ENCODE data around the gene ADGRV1.
"Not testable (repeated sequence)": the region's sequence is repeated elsewhere in the genome, so short reads cannot be mapped to it uniquely, and the experiment has no call there.

ADGRV1 gene

DNA sequence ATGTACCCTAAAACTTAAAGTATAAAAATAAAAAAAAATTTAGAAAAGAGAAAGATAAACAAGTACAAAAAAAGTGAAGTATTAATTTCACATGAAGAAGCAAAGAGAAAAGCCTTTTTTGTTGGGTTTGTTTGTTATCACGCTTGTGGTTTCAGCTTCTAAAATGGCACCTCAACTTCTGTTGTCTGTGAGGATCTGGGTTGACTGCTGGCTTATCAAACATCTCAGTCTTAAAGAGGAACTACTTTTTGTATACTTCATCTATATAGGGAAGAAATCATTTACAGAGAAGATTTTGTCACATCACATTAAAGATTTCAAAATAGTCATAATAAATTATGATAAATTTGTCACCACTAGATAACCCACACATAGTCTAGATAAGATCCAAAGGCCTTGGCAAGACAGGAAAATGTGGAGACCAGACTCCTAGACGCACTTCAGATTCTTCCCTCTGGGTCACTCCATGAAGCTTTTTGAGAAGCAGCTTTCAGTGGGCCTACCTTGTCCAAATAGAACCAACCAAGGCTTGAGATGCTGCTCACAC is 8.8 kb upstream of the ADGRV1 start:
- DNase-seq: no peak

DNA sequence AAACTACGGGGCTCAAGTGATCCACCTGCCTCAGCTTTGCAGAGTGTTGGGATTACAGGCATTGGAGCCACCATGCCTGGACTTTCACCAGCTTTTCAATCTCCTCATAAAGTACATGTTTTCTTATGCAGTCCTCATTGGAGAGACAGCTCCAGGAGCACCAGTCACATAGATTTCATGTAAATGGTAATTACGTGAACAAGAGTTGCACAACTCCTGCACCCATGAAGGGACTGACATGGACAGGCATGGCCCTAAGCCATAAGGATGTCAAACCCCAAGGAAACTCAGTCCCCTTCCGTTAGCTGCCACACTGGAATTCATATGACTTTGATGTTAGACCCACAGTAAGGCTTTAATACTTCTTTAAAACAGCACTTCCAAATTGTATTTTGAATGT is 7.6 kb upstream of the ADGRV1 start:
- DNase-seq: no peak

DNA sequence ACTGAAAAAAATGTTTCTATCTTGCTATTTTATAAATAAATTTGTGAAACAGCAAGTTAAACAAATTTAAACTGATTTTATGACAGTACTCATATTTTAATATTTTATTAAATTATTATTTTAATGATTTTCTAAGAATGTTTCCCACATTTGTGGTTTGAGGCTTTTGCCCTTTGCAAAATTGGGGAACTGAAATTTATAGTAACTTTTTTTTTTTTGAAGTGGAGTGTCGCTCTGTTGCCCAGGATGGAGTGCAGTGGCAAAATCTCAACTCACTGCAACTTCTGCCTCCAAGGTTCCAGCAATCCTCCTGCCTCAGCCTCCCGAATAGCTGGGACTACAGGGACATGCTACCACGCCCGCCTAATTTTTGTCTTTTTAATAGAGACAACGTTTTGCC is 7.2 kb upstream of the ADGRV1 start:
- DNase-seq: no peak

DNA sequence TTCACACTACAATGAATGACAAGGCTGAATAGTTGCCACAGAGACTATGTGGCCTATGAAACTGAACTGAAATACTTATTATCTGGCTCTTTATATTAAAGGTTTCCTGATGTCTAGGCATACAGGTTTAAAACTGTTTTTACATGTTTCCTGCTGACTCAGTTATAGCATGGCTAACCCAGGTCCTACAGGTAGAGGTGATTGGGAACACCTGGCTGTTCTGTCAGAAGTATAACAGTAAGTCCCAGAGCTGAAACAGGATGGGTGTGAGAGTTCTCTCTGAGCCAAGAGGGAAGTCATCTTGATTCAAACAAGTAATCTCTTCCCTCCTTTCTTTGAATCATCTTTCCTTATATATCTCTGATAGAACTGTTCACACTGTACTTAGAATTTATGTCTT is 4.9 kb upstream of the ADGRV1 start:
- DNase-seq: no peak

DNA sequence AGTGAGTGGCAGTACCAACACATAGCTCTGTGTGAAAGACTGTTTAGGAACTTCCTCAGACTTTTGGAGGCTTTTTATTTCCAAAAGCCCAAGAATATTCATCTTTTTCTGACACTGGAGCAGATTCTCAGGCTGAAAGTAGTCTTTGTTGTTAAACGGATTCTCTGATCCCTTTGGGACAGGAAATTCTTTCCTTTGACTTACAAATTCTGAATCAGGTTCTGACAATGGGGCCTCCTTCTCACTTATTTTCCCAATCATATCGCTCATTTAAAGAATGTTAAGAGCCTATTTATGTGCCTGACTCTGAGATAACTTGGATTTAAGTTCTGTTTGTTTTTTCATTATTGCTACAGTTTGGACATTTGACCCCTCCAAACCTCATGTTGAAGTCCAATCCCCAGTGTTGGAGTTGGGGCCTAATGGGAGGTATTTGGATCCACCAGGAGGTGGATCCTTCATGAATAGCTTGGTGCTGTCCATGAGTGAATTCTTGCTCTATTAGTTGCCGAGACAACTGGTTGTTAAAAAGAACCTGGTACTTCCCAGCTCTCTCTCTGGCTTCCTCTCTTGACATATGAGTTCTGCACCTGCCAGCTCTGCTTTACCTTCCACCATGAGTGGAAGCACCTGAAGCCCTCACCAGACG is 4.1 kb upstream of the ADGRV1 start:
- no peak for DNase-seq

DNA sequence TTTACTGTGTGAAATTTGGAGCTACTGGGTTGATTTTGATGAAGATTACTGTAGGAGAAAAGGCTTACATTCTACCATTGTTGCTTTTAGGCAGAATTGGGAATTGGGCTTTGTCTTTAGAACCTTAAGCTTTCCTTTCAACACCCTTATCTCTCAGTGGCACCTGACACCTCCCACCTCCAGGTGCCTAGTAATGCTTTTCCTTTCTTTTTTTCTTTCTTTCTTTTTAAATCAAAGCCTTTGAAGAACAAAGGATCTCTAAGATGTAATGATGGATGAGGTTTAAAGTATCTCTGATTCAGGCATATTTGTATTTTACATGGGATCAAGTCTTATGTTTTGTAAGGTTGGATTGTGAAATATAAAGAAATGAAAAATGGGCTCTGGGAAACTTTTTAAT is 2.9 kb upstream of the ADGRV1 start:
- DNase-seq: no peak

DNA sequence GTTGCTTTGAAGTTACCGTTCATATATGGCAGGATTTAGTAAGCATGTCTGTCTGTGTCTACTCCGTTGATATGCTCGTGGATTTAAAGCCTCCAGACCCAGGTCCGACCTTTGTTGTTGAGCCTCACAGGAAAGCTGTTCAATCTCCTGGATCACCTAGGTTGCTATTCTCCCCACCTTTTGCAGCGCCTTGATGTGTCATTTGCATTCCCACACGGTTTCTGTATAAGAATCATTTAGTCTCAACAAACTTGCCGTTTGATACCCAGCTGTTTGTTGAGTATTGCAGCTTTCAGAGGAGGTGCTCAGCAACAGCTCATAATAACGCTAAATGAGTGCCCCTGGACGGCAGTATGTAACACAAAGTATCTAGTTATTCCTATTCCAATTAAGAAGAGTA is 1.2 kb upstream of the ADGRV1 start:
- DNase-seq: no peak

DNA sequence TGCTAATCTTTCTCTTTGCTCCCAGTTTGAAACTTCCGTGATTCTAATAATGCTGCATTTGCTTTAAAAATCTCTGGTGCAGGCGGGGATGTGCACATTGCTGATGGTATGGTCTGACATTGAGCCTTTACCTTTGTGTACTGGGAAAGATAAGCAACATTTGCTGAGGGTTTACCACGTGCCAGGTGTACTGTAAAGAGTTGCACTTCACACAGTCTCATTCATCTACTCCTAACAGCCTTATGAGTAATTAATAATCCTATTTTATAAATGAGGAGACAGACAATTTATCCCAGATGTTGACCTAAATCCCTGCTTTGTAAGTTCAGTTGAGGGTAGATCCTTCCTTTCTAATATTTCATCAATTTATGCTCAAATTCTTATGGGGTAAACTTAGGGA is 726 bp upstream of the ADGRV1 start:
- no peak for DNase-seq

DNA sequence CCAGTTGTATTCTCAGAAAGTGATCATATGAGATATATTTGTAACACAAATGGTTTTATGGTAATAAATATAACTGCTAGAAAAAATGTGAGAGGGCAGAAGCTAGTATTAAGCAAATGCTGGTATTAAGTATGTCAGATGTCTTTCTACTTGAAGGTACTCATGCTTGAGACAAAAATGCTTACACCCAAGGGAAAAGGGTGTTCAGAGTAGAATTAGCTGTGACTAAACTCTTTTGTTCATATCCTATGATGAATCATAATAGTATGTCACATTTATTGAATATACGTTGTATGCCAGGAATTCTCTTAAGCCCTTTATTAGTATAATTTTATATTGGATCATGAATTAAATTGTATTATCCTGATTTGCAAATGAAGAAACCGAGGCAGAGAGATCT is 2.2 kb downstream of the ADGRV1 start:
- no peak for DNase-seq

DNA sequence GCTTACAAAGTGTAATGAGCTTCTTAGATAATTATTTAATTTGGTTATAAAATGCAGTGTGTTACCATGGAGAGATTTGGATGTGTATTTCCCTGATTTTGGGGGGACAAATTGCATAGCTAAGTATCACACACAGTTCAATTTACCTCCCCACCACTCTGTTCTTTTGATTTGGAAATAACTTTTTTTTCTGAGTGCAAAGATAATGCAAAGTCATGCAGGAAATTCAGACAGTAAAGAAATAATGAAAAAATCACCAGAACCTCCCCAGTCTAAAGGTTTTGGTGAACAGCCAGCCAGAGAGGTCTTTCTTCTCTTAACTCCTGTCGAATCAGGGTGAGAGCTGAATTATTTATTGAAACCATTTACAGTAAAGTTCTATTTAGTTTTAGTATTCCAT is 3.2 kb downstream of the ADGRV1 start:
- DNase-seq: no peak

DNA sequence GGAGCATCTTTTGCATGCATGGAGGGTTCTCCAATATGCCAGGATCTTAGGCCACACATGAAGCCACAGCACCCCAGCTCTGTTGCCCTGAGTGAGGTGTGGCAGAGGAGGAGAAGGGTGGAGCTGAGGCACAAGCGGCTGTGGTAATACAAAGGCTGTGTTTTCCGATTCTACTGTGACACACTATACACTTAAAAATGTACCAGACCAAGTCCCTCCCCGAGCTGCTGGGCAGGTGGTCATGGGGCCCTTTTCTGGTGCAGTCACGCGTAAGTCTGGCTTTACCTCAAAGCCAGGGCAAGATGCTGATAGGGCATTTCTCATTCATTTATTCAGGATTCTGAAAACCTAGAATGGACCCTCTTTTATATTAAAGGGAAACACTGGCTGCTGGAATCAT is 3.7 kb downstream of the ADGRV1 start:
- DNase-seq: no peak

DNA sequence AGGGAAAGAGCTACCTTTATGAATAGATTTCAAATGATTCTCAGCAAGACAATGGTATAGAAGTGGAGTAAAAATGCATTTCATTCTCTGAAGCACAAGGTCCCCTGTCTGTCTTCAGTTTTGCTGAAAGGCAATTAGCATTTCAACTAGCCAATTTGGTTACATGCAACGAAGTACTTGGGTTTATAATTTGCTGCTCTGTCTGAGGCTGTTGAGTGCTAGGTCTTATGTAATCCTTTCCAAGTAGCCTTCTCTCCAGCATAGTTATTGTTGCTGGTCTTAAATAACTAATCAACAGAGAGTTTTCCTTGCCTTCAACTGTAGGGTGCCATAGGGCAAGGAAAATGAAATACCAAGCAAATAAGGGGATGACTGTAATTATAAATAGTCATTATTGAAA is 4.5 kb downstream of the ADGRV1 start:
- DNase-seq: no peak

DNA sequence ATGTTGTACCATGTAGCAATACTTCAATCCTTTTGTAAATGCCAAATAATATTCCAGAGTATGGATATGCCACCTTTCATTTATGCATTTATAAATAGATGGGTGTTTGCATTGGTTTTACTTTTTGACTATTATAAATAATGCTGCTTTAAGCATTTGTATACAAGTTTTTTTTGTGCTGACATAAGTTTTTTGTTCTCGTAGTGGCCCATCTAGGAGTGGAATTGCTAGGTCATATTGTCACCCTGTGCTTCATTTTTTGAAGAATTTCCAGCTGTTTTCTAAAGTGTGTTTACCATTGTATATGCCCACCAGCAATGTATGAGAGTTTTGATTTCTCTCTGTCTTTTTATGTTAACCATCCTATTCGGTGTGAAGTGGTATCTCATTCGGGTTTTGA is 6.9 kb downstream of the ADGRV1 start:
- no peak for DNase-seq

DNA sequence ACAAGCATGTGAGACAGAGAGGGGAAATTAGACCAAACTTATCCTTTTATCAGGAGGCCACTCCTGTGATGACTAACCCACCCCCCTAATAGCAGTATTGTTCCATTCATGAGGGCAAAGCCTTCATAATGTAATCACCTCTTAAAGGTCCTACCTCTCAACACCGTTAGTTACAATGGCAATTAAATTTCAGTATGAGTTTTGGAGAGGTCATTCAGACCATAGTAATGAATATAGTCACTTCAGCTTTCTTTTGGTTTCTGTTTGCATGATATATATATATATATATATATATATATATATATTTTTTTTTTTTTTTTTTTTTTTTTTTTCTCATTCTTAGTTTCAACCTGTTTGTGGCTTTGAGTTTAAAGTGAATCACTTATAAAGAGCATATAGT is 10.5 kb downstream of the ADGRV1 start:
- DNase-seq: no peak

DNA sequence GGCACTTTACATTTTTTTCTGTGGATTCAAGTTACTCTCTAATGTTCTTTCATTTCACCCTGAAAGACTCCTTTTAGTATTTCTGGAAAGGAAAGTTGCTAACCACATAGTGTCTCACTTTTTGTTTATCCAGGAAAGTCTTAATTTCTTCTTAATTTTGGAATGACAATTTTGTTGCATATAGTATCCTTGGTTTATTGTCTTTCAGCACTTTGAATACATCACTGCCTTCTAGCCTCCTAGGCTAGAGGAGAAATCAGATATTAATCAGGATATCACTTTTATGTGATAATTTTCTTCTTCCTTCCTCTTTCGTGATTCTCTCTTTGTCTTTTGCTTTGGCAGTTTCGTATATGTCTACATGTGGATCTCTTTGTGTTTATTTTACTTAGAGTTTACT is 11.4 kb downstream of the ADGRV1 start:
- no peak for DNase-seq

DNA sequence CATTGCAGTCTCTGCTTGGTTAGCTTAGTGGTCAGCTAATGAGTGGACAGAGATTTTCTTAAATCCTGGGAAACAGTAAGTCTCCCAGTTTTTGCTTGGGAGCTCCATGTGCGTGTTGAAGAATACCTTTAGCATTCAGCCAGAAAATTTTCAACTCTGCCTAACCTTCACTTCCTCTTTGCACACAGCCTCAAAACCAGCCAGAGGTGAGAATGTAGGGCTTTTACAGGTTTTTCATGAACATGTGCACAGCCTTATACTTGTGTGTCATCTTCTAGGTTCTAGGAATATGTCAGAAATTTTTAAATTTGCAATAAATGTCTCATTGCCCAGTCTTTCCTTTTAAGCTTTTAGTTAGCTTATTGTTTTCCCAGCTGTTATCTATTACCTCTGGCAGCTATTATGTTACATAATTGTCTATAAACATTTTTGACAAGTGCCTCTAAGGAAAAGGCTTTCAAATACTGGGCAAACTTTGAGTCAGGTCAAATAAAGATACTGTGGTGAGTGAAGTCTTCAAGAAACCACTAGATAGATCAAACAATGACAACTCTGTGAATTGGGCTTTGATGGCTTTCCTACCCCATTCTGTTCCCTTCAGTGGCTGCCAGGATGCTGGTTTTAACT is 12.7 kb downstream of the ADGRV1 start:
- DNase-seq: no peak

DNA sequence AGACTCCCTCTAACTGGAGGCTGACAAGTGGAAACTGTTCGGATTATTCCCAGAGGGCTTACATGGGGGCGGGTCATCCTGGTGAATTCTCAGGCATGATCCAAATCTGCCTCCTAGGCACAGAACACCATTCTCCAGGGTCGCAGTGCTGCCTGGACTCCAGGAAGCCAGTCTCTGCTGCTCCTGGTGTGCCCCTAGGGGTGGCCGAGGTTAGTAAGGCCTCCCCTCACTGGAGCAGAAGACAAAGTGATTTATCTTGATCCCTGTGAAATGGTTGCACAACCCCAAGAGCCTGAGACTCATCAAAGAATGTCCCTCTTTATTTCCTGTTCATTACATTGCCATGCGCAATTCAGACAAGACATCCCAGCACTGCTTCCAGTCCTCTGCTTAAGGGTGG is 17.1 kb downstream of the ADGRV1 start:
- no peak for DNase-seq

DNA sequence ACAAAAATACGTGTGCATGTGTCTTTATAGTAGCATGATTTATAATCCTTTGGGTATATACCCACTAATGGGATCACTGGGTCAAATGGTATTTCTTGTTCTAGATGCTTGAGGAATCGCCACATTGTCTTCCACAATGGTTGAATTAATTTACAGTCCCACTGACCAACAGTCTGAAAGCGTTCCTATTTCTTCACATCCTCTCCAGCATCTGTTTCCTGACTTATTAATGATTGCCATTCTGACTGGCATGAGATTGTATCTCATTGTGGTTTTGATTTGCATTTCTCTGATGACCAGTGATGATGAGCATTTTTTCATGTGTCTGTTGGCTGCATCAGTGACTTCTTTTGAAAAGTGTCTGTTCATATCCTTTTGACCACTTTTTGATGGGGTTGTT is 18.0 kb downstream of the ADGRV1 start:
- not testable (repeated sequence) for DNase-seq

DNA sequence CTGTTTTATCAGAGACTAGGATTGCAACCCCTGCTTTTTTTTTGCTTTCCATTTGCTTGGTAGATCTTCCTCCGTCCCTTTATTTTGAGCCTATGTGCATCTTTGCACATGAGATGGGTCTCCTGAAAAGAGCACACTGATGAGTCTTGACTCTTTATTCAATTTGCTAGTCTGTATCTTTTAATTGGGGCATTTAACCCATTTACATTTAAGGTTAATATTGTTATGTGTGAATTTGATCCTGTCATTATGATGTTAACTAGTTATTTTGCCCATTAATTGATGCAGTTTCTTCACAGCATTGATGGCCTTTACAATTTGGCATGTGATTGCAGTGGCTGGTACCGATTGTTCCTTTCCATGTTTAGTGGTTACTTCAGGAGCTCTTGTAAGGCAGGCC is 21.3 kb downstream of the ADGRV1 start:
- not testable (repeated sequence) for DNase-seq

DNA sequence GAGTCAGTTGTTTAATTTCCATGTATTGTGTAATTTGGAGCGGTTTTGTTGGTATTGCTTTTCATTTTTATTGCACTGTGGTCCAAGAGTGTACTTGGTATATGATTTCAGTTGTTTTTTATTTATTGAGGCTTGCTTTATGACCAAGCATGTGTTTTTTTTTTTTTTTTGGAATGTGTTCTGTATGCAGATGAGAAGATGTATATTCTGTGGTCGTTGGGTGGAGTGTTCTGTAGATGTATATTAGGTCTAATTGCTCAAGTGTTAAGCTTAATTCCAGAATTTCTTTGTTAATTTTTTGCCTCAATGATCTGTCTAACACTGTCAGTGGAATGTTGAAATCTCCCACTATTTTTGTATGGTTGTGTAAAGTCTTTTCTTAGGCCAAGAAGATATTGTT is 23.4 kb downstream of the ADGRV1 start:
- no peak for DNase-seq

DNA sequence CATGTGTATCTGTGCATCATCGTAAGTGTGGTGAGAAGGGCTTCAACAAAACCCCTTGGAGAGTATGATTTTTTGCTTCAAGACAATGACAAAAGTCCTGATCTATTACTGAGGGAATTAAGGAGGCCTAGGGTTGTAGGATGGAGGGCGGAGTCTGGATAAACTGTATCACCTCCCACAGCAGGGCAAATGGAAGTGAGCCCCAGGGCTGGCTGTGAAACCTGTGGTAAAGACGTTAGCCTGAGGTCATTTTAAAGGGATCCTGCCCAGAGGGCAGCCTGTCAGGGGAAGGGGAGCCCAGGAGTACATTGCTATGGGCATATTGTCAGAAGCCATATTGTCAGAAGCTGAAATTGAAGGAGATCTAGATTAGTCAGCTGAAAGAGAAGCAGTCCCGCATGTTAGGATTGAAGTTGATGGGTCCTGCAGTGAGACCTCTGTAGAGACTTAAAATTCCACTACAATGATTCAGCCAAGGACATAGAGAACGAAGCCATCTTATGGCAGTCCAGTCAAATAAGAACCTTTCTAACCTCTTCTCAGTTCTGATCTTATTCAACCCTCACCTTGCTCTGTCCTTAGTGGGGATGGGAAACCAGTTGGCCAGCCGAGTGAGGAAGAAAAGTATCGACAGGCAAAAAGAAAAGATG is 26.9 kb downstream of the ADGRV1 start:
- no peak for DNase-seq

DNA sequence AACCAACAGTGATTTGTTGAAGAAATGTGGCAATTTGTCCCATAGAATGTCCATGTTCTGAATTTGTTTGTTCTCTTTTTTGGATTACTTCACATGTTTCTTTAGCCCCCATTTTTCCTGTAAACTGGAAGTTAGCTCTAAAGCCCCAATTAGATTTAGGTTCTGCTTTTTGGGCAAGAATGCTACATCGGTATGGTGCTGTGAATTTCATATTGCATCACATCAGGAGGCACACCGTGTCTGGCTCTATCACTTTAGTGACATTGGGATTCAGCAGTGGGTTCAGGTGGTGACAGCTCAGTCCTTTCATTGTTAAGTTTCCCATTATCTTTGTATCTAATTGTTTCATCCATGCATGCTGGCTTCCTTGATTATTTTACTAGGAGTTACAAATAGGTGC is 27.9 kb downstream of the ADGRV1 start:
- DNase-seq: no peak

DNA sequence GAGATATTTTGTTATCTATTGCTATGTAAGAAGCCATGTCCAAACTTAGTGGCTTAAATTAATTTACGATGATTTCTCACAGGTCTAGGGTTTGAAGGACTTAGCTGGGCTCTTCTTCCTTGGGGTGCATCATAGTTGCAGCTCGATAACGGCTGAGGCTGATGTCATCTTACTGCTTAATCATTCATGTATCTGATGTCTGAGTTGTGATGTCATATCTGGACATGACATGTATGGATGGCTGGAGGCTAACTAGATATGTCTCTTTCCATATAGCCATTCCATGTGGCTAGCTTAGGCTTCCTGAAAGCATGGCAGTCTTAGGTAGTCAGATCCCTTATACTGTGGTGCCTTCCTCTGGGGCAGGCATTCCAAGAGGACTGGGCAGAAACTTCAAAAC is 31.6 kb downstream of the ADGRV1 start:
- no peak for DNase-seq

DNA sequence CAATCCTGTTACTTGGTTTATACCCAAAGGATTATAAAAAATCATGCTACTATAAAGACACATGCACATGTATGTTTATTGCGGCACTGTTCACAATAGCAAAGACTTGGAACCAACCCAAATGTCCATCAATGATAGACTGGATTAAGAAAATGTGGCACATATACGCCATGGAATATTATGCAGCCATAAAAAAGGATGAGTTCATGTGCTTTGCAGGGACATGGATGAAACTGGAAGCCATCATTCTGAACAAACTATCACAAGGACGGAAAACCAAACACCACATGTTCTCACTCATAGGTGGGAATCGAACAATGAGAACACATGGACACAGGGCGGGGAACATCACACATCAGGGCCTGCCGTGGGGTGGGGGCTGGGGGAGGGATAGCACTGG is 34.5 kb downstream of the ADGRV1 start:
- DNase-seq: not testable (repeated sequence)
